Measurements from ENCODE around the gene GRID1. TPM values are rescaled to one million over a fixed set of nuclear protein-coding genes. Genes with fewer than 3 reads are reported as not detected.
A peak's percentile ranks its signal among the peaks of the same experiment; 100 is the strongest.

Gene GRID1
- total RNA-seq, 1 experiment from 2014 or later: 0.07 TPM

DNA sequence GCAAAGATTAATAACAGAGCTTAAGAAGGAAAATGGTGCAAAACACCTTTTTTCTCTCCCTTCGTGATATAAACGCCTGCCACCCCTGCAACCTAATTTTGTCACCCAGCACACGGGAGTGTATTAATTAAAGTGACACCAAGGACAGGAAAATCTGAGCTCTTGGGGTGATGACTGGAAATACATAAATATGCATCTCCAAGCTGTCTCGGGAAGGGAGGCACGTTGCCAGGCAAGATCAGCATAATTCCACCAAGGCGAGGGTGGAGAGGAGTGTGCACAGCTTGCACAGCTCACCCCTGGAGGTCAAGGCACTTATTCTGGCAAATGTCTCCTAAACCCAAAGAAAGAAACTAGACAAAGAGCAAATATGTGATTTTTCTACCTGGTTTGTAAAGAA lies 700.9 kb downstream of the GRID1 start:
- Histone ChIP-seq H3K4me3 (ENCODE audit: low read length) (no peak overlapping the region), H3K9ac (ENCODE audit: low read length) (no peak overlapping the region), H3K27ac (ENCODE audit: low read length) (no peak overlapping the region), H3K4me2 (ENCODE audit: low read depth, low read length, poor library complexity, severe bottlenecking) (no peak overlapping the region), H3K79me2 (ENCODE audit: low read length) (no peaks in the 10 kb centered on the region), H3K4me1 (ENCODE audit: low read length) (no peaks in the 10 kb centered on the region), H4K20me1 (ENCODE audit: insufficient read depth, low read depth, low read length) (no peaks in the 10 kb centered on the region), H3K27me3 (ENCODE audit: low read length) (no peaks in the 10 kb centered on the region), H3K9me2 (replicated peaks; ENCODE audit: insufficient read depth, low read length) (no peaks in the 10 kb centered on the region), H3K36me3 (ENCODE audit: insufficient read depth, low read length) (no peaks in the 10 kb centered on the region), H2AFZ (ENCODE audit: low read length) (no peak overlapping the region), H3K9me3 (ENCODE audit: low read length) (no peaks in the 10 kb centered on the region)
- DNase-seq: no peak

DNA sequence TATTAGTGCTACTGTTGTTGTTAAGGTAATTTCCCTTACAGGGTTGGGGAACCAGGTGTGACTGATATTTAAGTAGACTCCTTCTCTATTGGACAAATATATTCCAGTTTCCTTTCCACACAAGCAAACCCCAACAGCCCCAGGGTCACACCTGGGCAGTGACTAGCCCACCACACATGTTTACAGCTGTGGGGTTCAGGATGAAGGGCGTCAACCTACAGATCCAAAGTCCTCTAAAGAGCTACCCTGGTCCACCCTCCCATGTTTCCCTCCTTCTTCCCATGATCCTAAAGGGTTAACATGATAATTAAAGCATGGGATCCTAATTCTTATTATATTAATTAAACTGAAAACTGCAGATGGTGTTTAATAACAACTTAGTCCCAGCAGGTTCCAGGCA lies 701.5 kb downstream of the GRID1 start:
- no peak overlapping the region for H3K4me3 ChIP-seq (ENCODE audit: low read length)
- H3K36me3 ChIP-seq (ENCODE audit: insufficient read depth, low read length): no peaks in the 10 kb centered on the region
- H3K9me2 ChIP-seq (replicated peaks; ENCODE audit: insufficient read depth, low read length): no peaks in the 10 kb centered on the region
- H3K4me1 ChIP-seq (ENCODE audit: low read length): no peaks in the 10 kb centered on the region
- no peak overlapping the region for H3K4me2 ChIP-seq (ENCODE audit: low read depth, low read length, poor library complexity, severe bottlenecking)
- no peak overlapping the region for H3K27ac ChIP-seq (ENCODE audit: low read length)
- H2AFZ ChIP-seq (ENCODE audit: low read length): no peak overlapping the region
- no peak overlapping the region for H3K9ac ChIP-seq (ENCODE audit: low read length)
- no peaks in the 10 kb centered on the region for H3K79me2 ChIP-seq (ENCODE audit: low read length)
- no peaks in the 10 kb centered on the region for H3K9me3 ChIP-seq (ENCODE audit: low read length)
- no peaks in the 10 kb centered on the region for H3K27me3 ChIP-seq (ENCODE audit: low read length)
- H4K20me1 ChIP-seq (ENCODE audit: insufficient read depth, low read depth, low read length): no peaks in the 10 kb centered on the region
- no peak for DNase-seq

DNA sequence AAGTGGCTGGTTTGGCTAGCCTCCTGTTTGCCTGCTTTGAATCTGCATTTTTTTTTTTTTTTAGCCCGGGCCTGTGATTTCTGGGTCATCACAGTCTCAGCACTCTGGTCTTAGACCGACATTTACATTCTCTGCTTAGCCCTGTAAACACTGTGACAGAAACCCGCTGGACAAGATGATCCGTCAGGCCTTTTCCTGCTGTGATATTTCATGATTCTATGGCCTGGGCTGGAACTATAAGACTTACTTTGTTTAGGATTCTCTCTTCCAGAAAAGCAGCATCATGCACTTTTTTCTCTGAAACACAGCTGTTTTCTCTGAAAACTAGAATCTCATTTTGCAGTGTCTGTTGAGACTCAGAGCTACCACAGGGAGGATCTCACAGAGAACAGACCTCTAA lies 705.5 kb downstream of the GRID1 start:
- Histone ChIP-seq H3K27ac (ENCODE audit: low read length) (no peak overlapping the region), H3K79me2 (ENCODE audit: low read length) (no peaks in the 10 kb centered on the region), H4K20me1 (ENCODE audit: insufficient read depth, low read depth, low read length) (no peaks in the 10 kb centered on the region), H3K4me3 (ENCODE audit: low read length) (no peak overlapping the region), H3K9me2 (replicated peaks; ENCODE audit: insufficient read depth, low read length) (no peaks in the 10 kb centered on the region), H3K4me1 (ENCODE audit: low read length) (peaks cover 20% of the 10 kb centered on the region), H3K9me3 (ENCODE audit: low read length) (no peaks in the 10 kb centered on the region), H2AFZ (ENCODE audit: low read length) (no peak overlapping the region), H3K4me2 (ENCODE audit: low read depth, low read length, poor library complexity, severe bottlenecking) (no peak overlapping the region), H3K9ac (ENCODE audit: low read length) (no peak overlapping the region), H3K27me3 (ENCODE audit: low read length) (no peaks in the 10 kb centered on the region), H3K36me3 (ENCODE audit: insufficient read depth, low read length) (no peaks in the 10 kb centered on the region)
- no peak for DNase-seq

DNA sequence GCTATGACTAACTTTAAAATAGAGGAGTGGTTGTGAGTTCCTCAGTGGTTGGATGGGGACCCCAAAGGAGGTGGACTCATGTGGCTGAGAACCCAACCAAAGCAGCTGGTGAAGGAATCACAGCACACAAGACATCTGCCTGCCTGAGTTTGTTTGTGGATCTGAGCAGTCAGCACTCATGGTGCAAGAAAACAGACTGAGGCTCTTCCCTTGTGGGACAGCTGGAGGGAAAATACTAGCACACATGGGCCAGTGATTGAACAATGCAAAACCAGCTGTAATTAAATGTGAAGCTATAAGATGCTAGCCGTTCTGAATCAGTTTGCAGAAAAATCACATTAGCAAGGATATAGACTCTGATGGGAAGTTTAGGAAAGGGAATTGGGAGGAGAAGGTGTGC lies 707.3 kb downstream of the GRID1 start:
- Histone ChIP-seq H3K4me3 (ENCODE audit: low read length) (no peak overlapping the region), H3K9ac (ENCODE audit: low read length) (no peak overlapping the region), H3K27ac (ENCODE audit: low read length) (no peak overlapping the region), H2AFZ (ENCODE audit: low read length) (no peak overlapping the region), H3K4me1 (ENCODE audit: low read length) (peaks cover 20% of the 10 kb centered on the region), H3K9me2 (replicated peaks; ENCODE audit: insufficient read depth, low read length) (no peaks in the 10 kb centered on the region), H3K27me3 (ENCODE audit: low read length) (no peaks in the 10 kb centered on the region), H3K9me3 (ENCODE audit: low read length) (no peaks in the 10 kb centered on the region), H4K20me1 (ENCODE audit: insufficient read depth, low read depth, low read length) (no peaks in the 10 kb centered on the region), H3K79me2 (ENCODE audit: low read length) (no peaks in the 10 kb centered on the region), H3K4me2 (ENCODE audit: low read depth, low read length, poor library complexity, severe bottlenecking) (no peak overlapping the region), H3K36me3 (ENCODE audit: insufficient read depth, low read length) (no peaks in the 10 kb centered on the region)
- DNase-seq: no peak

DNA sequence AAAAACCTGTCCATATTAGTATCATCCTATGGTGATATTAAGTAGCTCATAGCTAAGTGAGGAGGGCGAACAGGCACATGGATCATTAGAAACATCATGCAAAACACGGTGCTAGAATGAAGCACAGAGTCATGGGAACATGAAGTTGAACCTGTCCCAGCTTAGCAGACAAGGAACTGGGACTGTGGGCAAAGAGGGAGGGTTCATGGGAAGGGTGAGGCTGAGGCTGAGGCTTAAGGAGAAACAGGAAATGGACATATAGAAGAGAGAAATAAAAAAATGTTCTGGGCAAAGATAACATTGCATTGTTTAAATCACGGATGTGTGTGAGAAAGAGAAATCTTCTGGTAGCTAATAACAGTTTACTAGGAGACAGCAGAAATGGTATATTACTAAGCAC lies 708.1 kb downstream of the GRID1 start:
- H4K20me1 ChIP-seq (ENCODE audit: insufficient read depth, low read depth, low read length): no peaks in the 10 kb centered on the region
- H3K36me3 ChIP-seq (ENCODE audit: insufficient read depth, low read length): no peaks in the 10 kb centered on the region
- no peaks in the 10 kb centered on the region for H3K27me3 ChIP-seq (ENCODE audit: low read length)
- no peak overlapping the region for H3K9ac ChIP-seq (ENCODE audit: low read length)
- peaks cover 20% of the 10 kb centered on the region for H3K4me1 ChIP-seq (ENCODE audit: low read length)
- no peak overlapping the region for H2AFZ ChIP-seq (ENCODE audit: low read length)
- H3K4me2 ChIP-seq (ENCODE audit: low read depth, low read length, poor library complexity, severe bottlenecking): peak overlapping the region; percentile 51
- no peak for DNase-seq
- H3K27ac ChIP-seq (ENCODE audit: low read length): peak overlapping the region; percentile 53; the same call in 1 of the 2 replicates
- no peaks in the 10 kb centered on the region for H3K9me3 ChIP-seq (ENCODE audit: low read length)
- no peaks in the 10 kb centered on the region for H3K79me2 ChIP-seq (ENCODE audit: low read length)
- no peaks in the 10 kb centered on the region for H3K9me2 ChIP-seq (replicated peaks; ENCODE audit: insufficient read depth, low read length)
- H3K4me3 ChIP-seq (ENCODE audit: low read length): no peak overlapping the region

DNA sequence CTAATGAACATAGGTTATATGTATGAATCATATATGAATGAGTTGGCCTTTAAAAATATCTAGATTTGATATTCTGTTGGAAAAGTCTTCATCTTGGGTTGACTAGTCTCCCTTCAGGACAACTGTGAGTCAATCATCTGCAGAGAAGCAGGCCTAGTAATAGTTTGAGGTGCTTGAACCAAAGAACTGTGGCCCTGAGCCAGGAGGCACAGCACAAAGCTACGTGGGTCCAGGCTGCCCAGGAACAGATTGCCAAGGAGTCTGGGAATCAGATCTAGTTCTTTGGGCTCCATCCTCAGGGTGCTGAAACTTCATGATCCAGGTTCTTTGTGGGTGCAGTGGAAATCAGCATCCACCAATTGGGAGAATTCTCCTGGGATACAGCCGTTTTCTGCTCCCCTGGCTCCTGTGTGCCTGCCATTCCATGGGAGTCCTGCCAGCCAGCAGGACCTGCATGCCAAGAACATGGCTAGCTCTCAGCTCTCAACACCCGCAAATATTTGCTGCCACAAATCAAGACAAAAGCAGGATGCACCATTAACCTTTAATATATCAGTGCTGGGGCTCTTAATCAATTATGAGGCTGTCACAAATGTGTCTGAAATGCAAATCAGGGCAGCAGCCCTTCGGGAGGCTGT lies 709.0 kb downstream of the GRID1 start:
- Histone ChIP-seq H3K4me1 (ENCODE audit: low read length) (peaks cover 20% of the 10 kb centered on the region), H3K9me3 (ENCODE audit: low read length) (no peaks in the 10 kb centered on the region), H3K36me3 (ENCODE audit: insufficient read depth, low read length) (no peaks in the 10 kb centered on the region), H3K27ac (ENCODE audit: low read length) (no peak overlapping the region), H3K27me3 (ENCODE audit: low read length) (no peaks in the 10 kb centered on the region), H2AFZ (ENCODE audit: low read length) (no peak overlapping the region), H3K9ac (ENCODE audit: low read length) (no peak overlapping the region), H4K20me1 (ENCODE audit: insufficient read depth, low read depth, low read length) (no peaks in the 10 kb centered on the region), H3K4me3 (ENCODE audit: low read length) (no peak overlapping the region; the same call in 1 of the 2 replicates), H3K9me2 (replicated peaks; ENCODE audit: insufficient read depth, low read length) (no peaks in the 10 kb centered on the region), H3K4me2 (ENCODE audit: low read depth, low read length, poor library complexity, severe bottlenecking) (peak overlapping the region; percentile 51), H3K79me2 (ENCODE audit: low read length) (no peaks in the 10 kb centered on the region)
- DNase-seq: peak; percentile 71

DNA sequence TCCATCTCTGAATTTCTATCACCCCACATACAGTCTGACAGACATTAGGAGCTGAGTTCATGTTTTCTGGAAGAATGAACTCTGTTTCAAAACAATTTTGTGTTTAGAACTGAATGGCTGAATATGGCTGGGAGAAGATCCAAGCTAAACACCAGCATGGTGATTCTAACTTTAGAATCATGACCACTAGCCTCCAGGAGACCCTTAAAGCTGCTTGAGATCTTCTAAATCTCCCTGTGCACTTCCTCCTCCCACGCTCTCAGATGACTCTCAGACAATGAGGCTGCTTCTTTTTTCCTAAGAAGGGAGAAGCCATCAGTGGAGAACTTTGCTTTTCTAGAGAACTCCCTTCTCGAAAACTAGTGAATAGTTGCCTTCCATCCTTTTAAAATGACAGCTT lies 711.2 kb downstream of the GRID1 start:
- Histone ChIP-seq H3K27ac (ENCODE audit: low read length) (no peak overlapping the region), H3K36me3 (ENCODE audit: insufficient read depth, low read length) (no peaks in the 10 kb centered on the region), H3K9me2 (replicated peaks; ENCODE audit: insufficient read depth, low read length) (no peaks in the 10 kb centered on the region), H3K4me3 (ENCODE audit: low read length) (no peak overlapping the region), H3K4me2 (ENCODE audit: low read depth, low read length, poor library complexity, severe bottlenecking) (no peak overlapping the region), H3K9me3 (ENCODE audit: low read length) (no peaks in the 10 kb centered on the region), H2AFZ (ENCODE audit: low read length) (no peak overlapping the region), H3K9ac (ENCODE audit: low read length) (no peak overlapping the region), H3K27me3 (ENCODE audit: low read length) (no peaks in the 10 kb centered on the region), H3K79me2 (ENCODE audit: low read length) (no peaks in the 10 kb centered on the region), H4K20me1 (ENCODE audit: insufficient read depth, low read depth, low read length) (no peaks in the 10 kb centered on the region), H3K4me1 (ENCODE audit: low read length) (peaks cover 29% of the 10 kb centered on the region)
- DNase-seq: no peak

DNA sequence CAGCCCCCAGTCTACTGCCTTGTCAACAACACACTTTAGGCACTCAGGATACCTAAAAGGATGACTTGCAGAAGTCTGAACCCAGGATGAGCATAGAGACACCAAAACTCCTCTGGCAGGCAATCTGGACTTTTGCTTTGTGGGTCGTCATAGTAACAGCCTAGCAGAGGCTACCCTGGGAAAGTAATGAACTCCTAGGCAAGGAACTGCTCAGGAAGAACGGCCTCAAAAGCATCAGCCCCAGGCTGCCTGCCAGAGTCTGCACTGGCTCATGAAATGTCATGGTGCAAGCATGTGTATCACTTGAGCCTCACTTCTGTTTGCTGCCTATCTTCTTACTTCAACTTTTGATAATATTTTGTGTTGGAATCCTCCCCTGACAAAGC lies 715.1 kb downstream of the GRID1 start:
- H2AFZ ChIP-seq (ENCODE audit: low read length): no peak overlapping the region
- no peak for DNase-seq
- H3K4me3 ChIP-seq (ENCODE audit: low read length): no peak overlapping the region
- no peaks in the 10 kb centered on the region for H4K20me1 ChIP-seq (ENCODE audit: insufficient read depth, low read depth, low read length)
- H3K9me3 ChIP-seq (ENCODE audit: low read length): no peaks in the 10 kb centered on the region
- no peak overlapping the region for H3K9ac ChIP-seq (ENCODE audit: low read length)
- no peak overlapping the region for H3K4me2 ChIP-seq (ENCODE audit: low read depth, low read length, poor library complexity, severe bottlenecking)
- H3K79me2 ChIP-seq (ENCODE audit: low read length): no peaks in the 10 kb centered on the region
- H3K27ac ChIP-seq (ENCODE audit: low read length): no peak overlapping the region
- no peaks in the 10 kb centered on the region for H3K9me2 ChIP-seq (replicated peaks; ENCODE audit: insufficient read depth, low read length)
- peaks cover 12% of the 10 kb centered on the region for H3K4me1 ChIP-seq (ENCODE audit: low read length)
- H3K27me3 ChIP-seq (ENCODE audit: low read length): no peaks in the 10 kb centered on the region
- H3K36me3 ChIP-seq (ENCODE audit: insufficient read depth, low read length): no peaks in the 10 kb centered on the region

Measured in Karpas-422 (cell line).